ENCODE data around the gene CLMP. TPM values are rescaled to one million over a fixed set of nuclear protein-coding genes. Genes with fewer than 3 reads are reported as not detected.
A peak's percentile ranks its signal among the peaks of the same experiment; 100 is the strongest.
"Not testable (repeated sequence)": the region's sequence is repeated elsewhere in the genome, so short reads cannot be mapped to it uniquely, and the experiment has no call there.

The CLMP gene
- total RNA-seq, 1 donor from 2014 or later, result 3.4 TPM

DNA sequence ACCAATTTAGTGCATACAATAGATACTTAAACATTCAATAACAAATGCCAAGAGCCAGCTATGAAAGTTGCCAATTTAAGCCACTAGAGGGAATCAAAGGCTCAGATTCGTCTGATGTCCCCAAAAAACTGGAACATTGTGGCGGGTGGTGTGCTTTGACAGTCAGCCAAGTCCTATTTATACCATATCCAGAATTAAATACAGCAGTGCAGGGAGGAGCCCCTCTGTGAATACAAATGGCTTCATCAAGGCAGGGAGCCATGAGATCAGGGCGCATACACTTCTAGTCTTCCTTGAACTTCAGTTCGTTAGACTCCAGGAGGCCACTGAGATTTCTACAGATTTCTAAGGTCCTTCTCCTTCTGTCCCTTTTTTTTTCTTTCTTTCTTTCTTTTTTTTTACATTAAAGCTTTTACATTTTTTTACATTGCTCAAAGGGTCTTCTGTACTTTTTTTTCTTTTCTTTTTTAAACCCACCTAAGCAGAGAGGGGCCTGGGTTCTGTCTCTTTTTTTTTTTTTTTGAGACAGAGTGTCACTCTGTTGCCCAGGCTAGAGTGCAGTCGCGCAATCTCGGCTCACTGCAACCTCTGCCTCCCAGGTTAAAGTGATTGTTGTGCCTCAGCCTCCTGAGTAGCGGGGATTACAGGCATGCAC lies 91.6 kb downstream of the CLMP start:
- peaks cover 47% of the 10 kb centered on the region for H3K4me1 ChIP-seq
- intact Hi-C loops (cut with micrococcal nuclease), result no loop called here
- no peaks in the 10 kb centered on the region for H3K36me3 ChIP-seq
- H3K9me3 ChIP-seq (replicated peaks), result no peaks in the 10 kb centered on the region
- H3K27ac ChIP-seq (replicated peaks), result peak overlapping the region; percentile 74
- peak overlapping the region; percentile 19 for H3K4me3 ChIP-seq
- no peaks in the 10 kb centered on the region for H3K27me3 ChIP-seq (ENCODE audit: low read depth)
- TF ChIP-seq CTCF (IDR thresholded peaks at IDR 0.05; ENCODE audit: borderline replicate concordance), result peak; percentile 78
- peak; percentile 36 for DNase-seq

DNA sequence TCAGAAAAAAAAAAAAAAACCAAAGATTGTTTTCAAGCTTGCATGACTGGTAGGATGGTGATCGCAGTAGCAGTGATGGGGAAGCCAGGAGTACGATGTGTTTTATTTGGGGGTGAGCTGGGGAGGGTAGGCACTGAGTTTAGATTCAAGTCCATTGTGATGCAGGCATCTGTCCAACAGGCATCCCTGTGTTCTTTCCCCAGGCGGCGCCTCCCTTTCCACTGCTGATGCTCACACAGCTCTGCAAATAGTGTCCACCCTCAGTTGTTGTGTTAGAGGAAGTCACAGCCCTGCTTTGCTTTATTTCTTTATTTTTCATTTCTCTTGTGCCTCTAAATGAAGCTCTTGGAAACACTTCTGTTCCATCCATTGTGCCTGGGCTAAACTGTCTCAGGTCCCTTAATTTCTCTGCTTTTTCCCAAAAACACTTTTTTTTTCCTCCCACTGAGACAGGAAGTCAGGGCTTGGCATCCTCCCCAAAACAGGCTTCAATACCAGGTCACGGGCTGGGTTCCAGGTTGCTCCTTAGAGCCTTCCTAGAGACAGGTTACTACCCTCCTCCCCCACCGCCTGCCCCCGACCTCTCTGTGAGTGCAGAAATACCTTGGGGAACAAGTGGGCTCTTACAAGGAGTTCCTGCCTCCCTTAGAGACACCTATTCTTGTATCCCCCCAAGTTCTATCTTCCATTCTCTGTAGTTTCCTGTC lies 94.5 kb downstream of the CLMP start:
- H3K27me3 ChIP-seq (ENCODE audit: low read depth), result no peaks in the 10 kb centered on the region
- H3K4me1 ChIP-seq, result peaks cover 47% of the 10 kb centered on the region
- intact Hi-C loops (cut with micrococcal nuclease), result no loop called here
- DNase-seq, result no peak
- peak overlapping the region; percentile 75 for H3K27ac ChIP-seq (replicated peaks)
- TF ChIP-seq CTCF (IDR thresholded peaks at IDR 0.05; ENCODE audit: borderline replicate concordance), result no peak
- H3K4me3 ChIP-seq, result no peak overlapping the region
- H3K9me3 ChIP-seq (replicated peaks), result no peaks in the 10 kb centered on the region
- no peaks in the 10 kb centered on the region for H3K36me3 ChIP-seq

- Histone ChIP-seq H3K9me3 (replicated peaks) (no peaks in the 10 kb centered on the region), H3K4me1 (peaks cover 37% of the 10 kb centered on the region), H3K4me3 (no peak overlapping the region), H3K27me3 (ENCODE audit: low read depth) (no peaks in the 10 kb centered on the region), H3K36me3 (no peaks in the 10 kb centered on the region), H3K27ac (replicated peaks) (no peak overlapping the region)
- intact Hi-C loops (cut with micrococcal nuclease), result no loop called here
- no peak for DNase-seq
- no peak for TF ChIP-seq CTCF (IDR thresholded peaks at IDR 0.05; ENCODE audit: borderline replicate concordance)
Observed at GRCh38 chr11:123098990-123099389, 96.1 kb downstream of the CLMP start.

- Histone ChIP-seq H3K27ac (replicated peaks) (no peak overlapping the region), H3K4me3 (no peak overlapping the region), H3K27me3 (ENCODE audit: low read depth) (no peaks in the 10 kb centered on the region), H3K4me1 (no peaks in the 10 kb centered on the region), H3K9me3 (replicated peaks) (no peaks in the 10 kb centered on the region), H3K36me3 (no peaks in the 10 kb centered on the region)
- intact Hi-C loops (cut with micrococcal nuclease), result no loop called here
- no peak for TF ChIP-seq CTCF (IDR thresholded peaks at IDR 0.05; ENCODE audit: borderline replicate concordance)
- DNase-seq, result no peak
Observed at GRCh38 chr11:123093739-123094138, 101.3 kb downstream of the CLMP start.

DNA sequence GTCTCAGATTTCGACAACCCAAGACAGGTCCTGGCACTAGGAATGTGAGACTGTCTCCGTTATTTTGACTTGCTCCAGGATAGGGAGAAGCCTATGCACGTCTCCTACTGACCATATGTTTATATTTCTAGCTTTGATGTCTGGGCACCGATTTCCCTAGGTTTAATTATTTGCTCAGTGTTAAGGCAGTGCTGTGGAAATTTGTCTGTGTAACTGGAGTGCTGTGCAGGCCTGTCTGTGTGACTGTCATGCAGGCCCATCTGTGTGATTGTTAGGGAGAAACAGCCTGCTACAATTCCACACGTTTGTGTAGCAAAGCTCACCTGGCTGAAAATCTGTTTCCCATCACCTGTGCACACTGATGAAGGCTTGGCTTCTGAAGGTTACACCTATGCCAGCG lies 103.5 kb downstream of the CLMP start:
- Histone ChIP-seq H3K36me3 (no peaks in the 10 kb centered on the region), H3K4me3 (no peak overlapping the region), H3K4me1 (peaks cover under 1% of the 10 kb centered on the region), H3K27ac (replicated peaks) (no peak overlapping the region), H3K27me3 (ENCODE audit: low read depth) (no peaks in the 10 kb centered on the region), H3K9me3 (replicated peaks) (no peaks in the 10 kb centered on the region)
- DNase-seq, result no peak
- intact Hi-C loops (cut with micrococcal nuclease), result no loop called here
- no peak for TF ChIP-seq CTCF (IDR thresholded peaks at IDR 0.05; ENCODE audit: borderline replicate concordance)

GRCh38 chr11:123090168-123090567 lies 104.9 kb downstream of the CLMP start:
- H3K36me3 ChIP-seq; H3K4me1 ChIP-seq; intact Hi-C loops (cut with micrococcal nuclease); H3K4me3 ChIP-seq; H3K27me3 ChIP-seq (ENCODE audit: low read depth); DNase-seq; H3K27ac ChIP-seq (replicated peaks); H3K9me3 ChIP-seq (replicated peaks): not testable (repeated sequence)

DNA sequence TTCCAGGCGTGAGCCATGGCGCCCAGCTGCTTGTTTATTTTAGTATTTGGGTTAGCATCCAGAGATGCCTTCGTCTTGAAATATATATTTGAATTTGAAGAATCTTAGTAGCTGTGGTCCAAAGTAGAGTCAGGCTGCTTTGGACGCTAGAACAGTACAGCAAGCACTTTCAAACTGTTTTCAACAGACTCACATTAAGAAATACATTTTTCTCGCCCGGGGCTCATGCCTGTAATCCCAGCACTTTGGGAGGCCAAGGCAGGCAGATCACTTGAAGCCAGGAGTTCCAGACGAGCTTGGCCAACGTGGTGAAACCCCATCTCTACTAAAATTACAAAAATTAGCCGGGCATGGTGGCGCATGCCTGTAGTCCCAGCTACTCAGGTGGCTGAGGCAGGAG lies 106.2 kb downstream of the CLMP start:
- peaks cover 13% of the 10 kb centered on the region for H3K4me1 ChIP-seq
- H3K27me3 ChIP-seq (ENCODE audit: low read depth); H3K27ac ChIP-seq (replicated peaks); H3K9me3 ChIP-seq (replicated peaks); DNase-seq; H3K4me3 ChIP-seq; H3K36me3 ChIP-seq; intact Hi-C loops (cut with micrococcal nuclease): not testable (repeated sequence)

- H3K4me3 ChIP-seq; intact Hi-C loops (cut with micrococcal nuclease); H3K27me3 ChIP-seq (ENCODE audit: low read depth); DNase-seq; H3K27ac ChIP-seq (replicated peaks); H3K36me3 ChIP-seq; H3K9me3 ChIP-seq (replicated peaks): not testable (repeated sequence)
- H3K4me1 ChIP-seq, result peaks cover 23% of the 10 kb centered on the region
Observed at GRCh38 chr11:123087657-123088056, 107.4 kb downstream of the CLMP start.
